LNCAP (cell line): ENCODE data around the gene FXR2.

Source experiments
- TF ChIP-seq, protein P1 (sequence below): fragments of 450-650 bp; IDR thresholded peaks from 2 replicates; pipeline ENCODE4 v1.5.1; 2017; ENCODE audit warnings: mild to moderate bottlenecking

The FXR2 gene

DNA sequence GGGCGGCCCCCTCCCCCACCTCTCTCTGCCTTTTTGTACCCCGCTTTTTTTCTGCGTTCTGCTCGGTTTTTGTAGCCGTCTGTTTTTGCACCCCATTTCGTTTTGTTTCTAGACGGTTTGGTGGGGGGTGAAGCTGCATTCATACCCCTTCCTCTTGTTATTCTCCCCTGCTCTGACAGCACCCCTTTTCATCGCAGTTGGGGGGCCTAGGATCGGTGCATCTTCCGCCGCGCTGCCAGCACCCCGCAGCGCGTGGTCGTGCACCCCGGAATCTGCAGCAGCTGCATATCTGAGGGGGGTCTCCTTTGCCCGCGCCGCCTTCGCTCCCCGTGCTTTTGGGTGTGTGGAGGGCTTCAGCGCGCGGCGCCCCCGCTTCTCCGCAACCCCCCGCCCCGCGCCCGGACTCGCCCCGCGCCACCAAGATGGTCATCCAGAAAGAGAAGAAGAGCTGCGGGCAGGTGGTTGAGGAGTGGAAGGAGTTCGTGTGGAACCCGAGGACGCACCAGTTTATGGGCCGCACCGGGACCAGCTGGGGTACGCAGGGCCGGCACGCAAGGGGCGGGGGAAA, 36.5 kb upstream of the FXR2 start:
- TF ChIP-seq, protein P1, sequence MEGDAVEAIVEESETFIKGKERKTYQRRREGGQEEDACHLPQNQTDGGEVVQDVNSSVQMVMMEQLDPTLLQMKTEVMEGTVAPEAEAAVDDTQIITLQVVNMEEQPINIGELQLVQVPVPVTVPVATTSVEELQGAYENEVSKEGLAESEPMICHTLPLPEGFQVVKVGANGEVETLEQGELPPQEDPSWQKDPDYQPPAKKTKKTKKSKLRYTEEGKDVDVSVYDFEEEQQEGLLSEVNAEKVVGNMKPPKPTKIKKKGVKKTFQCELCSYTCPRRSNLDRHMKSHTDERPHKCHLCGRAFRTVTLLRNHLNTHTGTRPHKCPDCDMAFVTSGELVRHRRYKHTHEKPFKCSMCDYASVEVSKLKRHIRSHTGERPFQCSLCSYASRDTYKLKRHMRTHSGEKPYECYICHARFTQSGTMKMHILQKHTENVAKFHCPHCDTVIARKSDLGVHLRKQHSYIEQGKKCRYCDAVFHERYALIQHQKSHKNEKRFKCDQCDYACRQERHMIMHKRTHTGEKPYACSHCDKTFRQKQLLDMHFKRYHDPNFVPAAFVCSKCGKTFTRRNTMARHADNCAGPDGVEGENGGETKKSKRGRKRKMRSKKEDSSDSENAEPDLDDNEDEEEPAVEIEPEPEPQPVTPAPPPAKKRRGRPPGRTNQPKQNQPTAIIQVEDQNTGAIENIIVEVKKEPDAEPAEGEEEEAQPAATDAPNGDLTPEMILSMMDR: no peak

- TF ChIP-seq, protein P1: no peak
These were observed 35.9 kb upstream of the FXR2 start, which contains the start of gene ATP1B2 for GRCh38 chr17:7650509-7651096. Gene ATP1B2 (plus strand): TSS chr17:7650926. CDS start chr17:7651519, 593 bp downstream.

DNA sequence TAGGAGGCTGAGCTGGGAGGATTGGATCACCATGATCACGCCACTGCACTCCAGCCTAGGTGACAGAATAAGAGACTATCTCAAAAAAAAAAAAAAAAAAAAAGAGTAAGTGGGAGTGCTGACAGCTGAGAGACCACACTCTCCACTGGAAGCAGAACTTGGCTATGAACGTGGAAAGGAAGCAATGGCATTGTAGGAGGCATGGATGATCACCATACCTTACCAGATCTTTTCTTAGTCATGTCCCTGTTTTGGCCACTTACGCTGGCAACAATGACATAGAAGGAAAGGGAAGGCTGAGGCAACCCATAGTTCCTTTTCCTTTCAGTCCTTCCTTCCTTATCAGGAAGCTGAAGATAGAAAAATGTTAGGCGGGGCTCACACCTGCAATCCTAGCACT, 32.3 kb upstream of the FXR2 start:
- TF ChIP-seq, protein P1: no peak

- TF ChIP-seq, protein P1: no peak
These were observed 31.8 kb upstream of the FXR2 start for GRCh38 chr17:7646457-7646856.

DNA sequence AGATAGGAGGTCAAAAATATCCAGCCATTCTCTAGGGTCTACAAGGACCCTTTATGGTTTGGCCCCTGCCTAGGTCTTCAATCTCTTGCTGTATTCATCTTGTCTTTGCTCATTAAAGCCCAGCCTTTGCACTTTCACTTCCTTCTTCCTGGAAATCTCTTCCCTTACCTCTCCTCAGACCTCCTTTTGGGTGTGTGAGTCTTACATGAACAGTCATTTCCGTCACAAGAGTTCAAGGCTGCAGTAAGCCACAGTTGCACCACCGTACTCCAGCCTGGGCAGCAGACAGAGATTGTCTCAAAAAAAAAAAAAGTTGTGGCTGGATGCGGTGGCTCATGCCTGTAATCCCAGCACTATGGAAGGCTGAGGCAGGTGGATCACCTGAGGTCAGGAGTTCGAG, 30.1 kb upstream of the FXR2 start:
- TF ChIP-seq, protein P1: no peak

- TF ChIP-seq, protein P1: no peak
These were observed 26.1 kb upstream of the FXR2 start for GRCh38 chr17:7640783-7641182.

DNA sequence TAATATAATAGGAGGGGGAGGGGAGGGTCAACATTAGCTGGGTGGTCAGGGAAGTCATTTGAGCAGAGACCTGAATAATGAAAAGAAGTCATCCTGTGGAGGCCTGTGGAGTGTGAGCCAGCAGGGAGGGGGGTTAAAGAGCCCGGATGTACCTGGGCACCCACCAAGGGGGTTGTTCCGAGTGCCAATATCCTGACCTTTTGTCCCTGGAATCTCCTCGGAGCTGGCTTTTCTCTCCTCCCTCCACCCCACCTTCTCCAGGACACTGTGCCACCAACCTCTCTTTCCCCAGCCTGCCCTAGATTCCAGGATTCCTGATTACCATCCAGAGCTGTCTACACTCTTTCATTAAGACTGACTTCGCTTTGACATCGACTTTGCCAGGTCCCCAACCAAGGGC, 21.5 kb upstream of the FXR2 start:
- TF ChIP-seq, protein P1: no peak

- TF ChIP-seq, protein P1: peak; percentile 43; the same call in 1 of the 2 replicates
These were observed 19.7 kb upstream of the FXR2 start for GRCh38 chr17:7634384-7634783.
